AG09309 (cell line): ENCODE results near the gene CHP1.

Experiments
- DNase-seq: peaks from one replicate; pipeline ENCODE4 v3.0.0-alpha.2; 2010; ENCODE audit warnings: low read depth
- H3K4me3 ChIP-seq: 2 replicates; pipeline ENCODE4 v1.5.1; 2011; ENCODE audit warnings: mild to moderate bottlenecking, low read depth, low read length, moderate library complexity; ENCODE audit not compliant: control insufficient read depth
- TF ChIP-seq, protein P1 (sequence below): IDR thresholded peaks from 2 replicates; pipeline ENCODE4 v1.5.1; 2011; ENCODE audit warnings: mild to moderate bottlenecking, low read depth, low read length, inconsistent platforms; ENCODE audit not compliant: insufficient read depth, control insufficient read depth; ENCODE audit errors: missing control alignments

The CHP1 gene

DNA sequence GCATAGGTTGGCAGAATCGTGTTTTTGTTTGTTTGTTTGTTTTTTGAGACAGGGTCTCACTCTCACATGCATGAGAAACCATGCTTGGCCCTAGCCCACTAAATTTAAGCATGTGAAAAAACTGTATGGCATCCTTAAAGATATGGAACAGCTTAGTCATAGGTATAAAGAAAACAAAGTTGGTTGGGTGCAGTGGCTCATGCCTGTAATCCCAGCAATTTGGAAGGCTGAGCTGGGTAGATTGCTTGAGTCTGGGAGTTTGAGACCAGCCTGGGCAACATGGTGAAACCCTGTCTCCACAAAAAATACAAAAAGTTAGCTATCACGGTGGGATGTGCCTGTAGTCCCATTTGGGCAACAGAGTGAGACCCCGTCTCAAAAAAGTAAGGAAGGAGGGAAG, 25.8 kb upstream of the CHP1 start:
- H3K4me3 ChIP-seq = no peak overlapping the region
- TF ChIP-seq, protein P1, sequence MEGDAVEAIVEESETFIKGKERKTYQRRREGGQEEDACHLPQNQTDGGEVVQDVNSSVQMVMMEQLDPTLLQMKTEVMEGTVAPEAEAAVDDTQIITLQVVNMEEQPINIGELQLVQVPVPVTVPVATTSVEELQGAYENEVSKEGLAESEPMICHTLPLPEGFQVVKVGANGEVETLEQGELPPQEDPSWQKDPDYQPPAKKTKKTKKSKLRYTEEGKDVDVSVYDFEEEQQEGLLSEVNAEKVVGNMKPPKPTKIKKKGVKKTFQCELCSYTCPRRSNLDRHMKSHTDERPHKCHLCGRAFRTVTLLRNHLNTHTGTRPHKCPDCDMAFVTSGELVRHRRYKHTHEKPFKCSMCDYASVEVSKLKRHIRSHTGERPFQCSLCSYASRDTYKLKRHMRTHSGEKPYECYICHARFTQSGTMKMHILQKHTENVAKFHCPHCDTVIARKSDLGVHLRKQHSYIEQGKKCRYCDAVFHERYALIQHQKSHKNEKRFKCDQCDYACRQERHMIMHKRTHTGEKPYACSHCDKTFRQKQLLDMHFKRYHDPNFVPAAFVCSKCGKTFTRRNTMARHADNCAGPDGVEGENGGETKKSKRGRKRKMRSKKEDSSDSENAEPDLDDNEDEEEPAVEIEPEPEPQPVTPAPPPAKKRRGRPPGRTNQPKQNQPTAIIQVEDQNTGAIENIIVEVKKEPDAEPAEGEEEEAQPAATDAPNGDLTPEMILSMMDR = no peak
- DNase-seq = no peak

DNA sequence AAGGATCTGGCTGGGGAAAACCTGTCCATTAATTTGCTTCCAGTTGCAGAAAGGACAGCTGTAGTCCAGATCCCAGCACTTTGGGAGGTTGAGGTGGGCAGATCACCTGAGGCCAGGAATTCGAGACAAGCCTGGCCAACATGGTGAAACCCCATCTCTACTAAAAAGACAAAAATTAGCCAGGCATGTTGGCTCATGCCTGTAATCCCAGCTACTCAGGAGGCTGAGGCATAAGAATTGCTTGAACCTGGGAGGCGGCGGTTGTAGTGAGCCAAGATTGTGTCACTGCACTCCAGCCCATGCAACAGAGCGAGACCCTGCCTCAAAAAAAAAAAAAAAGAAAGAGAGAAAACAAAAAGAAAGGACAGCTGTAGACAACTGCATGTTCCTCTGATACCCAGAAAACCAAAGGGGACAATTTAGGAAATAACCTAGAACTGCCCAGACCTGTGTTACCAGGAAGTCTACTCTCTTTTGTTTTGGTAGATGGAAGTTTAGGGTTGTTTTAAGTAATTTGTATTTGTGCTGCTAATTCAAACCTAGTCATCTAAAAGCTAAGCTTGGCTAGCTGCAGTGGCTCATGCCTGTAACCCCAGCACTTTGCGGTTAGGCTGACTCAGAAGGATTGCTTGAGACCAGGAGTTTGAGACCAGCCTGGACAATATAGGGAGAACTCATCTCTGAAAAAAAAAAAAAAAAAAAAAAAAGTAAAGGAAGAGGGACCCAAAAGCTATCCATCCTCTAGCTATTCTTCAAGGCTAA, 23.2 kb upstream of the CHP1 start:
- DNase-seq = peak; percentile 66
- H3K4me3 ChIP-seq = no peak overlapping the region
- TF ChIP-seq, protein P1 = no peak

DNA sequence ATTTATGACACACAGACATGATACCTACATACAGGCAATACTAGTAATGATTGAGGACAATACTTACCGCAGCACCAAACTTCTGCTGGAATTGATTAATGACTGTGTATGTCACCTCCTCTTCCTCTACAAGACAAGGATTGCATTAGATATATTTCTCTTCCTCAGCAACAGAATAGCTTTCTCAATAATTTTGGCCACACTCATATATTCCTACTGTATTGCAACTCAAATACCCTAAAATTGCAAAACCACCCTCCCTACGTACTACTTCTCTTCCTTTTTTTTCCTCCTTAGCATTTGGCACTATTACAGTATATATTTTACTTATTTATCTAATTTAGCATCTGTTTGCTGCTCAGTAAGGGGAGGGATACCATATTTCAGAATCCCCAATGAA, 15.4 kb upstream of the CHP1 start:
- H3K4me3 ChIP-seq = no peak overlapping the region

DNA sequence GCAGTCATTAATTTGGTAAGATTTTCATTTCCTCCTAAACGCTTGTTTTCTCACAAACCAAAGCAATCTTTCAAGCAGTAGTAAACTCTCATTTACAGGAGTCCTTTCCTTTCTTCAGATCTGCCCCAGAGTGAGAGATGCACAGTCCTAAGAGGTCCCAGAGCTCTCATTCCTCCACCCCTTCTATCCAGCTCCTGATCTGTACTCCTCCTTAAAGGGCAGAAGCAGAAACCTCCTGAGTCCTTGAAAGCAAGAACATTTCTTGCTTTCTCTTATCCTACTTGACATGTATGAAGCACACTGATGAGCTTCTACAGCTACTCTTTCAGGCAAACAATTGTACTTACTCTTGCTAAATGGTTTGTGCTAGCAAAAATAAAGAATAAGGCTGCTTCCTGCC, 12.2 kb upstream of the CHP1 start:
- TF ChIP-seq, protein P1 = no peak
- no peak overlapping the region for H3K4me3 ChIP-seq
- no peak for DNase-seq

More for the DNA sequence above, 15.4 kb upstream of the CHP1 start:
- DNase-seq = no peak
- TF ChIP-seq, protein P1 = no peak

DNA sequence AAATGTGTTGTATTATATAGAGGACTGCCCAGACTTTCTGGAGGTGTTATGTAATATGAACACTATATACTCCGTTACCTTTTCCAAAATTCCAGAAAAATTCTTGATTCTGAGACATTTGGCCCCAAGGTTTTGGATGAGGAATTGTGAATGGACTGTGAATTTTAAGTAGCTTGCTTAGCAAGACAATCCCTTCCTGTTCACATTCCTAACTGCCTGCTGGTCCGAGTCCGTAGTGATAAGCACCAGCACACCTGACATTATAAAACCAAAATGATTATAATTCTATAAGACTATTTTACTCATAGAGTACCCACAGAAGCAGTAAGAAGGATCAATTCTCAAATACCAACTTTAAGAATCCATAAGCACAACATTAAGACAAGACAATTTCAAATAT, 11.7 kb upstream of the CHP1 start:
- TF ChIP-seq, protein P1 = no peak
- DNase-seq = no peak
- H3K4me3 ChIP-seq = no peak overlapping the region

DNA sequence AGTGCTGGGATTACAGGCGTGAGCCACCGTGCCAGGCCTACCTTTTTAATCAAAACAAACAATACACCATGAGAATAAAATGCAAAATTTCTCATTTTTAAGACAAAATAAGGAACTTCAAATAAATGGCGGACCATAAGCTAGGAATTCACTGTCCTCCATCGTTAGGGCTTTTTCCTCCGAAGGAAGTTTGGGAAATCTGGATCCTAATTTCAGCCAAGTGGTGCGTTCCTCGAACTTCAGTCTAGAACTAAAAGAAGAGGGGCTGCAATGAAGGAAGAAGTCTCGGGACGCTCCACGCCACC, 771 bp upstream of the CHP1 start:
- TF ChIP-seq, protein P1 = no peak
- H3K4me3 ChIP-seq = peak overlapping the region; percentile 100
- DNase-seq = no peak
